ENCODE results near the gene PIEZO1. TPM values are rescaled to one million over a fixed set of nuclear protein-coding genes. Genes with fewer than 3 reads are reported as not detected.

The PIEZO1 gene
- total RNA-seq, 5 donors from 2014 or later (not counting 1 experiment from before 2014, with no cell fraction given): 139 to 274 (median 240) TPM

DNA sequence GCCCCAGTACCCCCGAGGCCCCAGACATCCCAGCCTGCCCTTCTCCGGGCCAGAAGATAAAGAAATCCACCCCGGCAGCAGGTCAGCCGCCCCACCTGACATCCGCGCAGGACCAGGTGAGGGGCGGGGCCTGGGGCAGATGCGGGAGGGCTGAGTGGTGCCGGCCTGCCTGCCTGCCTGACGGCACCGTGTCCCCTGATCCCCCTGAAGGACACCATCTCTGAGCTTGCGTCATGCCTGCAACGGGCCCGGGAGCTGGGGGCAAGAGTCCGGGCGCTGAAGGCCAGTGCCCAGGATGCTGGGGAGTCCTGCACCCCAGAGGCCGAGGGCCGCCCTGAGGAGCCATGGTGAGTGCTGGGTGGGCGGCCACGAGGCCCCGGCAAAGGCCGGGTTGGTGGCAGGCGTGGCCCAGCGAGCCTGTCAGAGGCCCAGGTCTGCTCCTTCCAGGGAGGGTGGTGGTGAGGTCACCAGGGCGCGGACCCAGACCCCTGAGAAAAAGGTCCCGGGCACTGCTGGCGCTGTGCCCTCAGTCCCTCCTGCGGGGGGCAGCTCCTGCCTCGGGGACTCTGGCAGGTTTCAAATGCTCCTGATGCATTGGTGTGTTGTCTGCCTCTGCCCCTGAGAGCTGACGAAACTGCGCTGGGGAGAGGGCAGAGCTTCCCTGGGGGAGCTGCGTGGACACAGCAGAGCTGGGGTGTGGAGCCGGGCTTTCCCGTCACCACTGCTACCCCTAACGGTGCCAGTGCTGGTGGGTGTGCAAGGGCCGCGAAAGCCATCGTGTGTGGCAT lies 19.7 kb upstream of the PIEZO1 start:
- H3K36me3 Mint-ChIP-seq: no peaks in the 10 kb centered on the region
- 31% methylated on average over 32 of the region's 39 CpGs for WGBS (ENCODE audit: insufficient coverage)
- Histone ChIP-seq H3K36me3 (ENCODE audit: control insufficient read depth in 2 of 2, extremely low read depth in 1 of 2, insufficient read depth in 1 of 2, low read length in 1 of 2) (peaks cover 8 to 13% of the 10 kb centered on the region in 2 donors), H3K27me3 (replicated peaks in 1 of 2; ENCODE audit: control insufficient read depth in 2 of 2, extremely low read depth in 1 of 2, insufficient read depth in 2 of 2, low read length in 1 of 2) (peaks cover 0 to 6% of the 10 kb centered on the region in 2 experiments), H3K9me3 (no peaks in the 10 kb centered on the region), H3K4me3 (ENCODE audit: control insufficient read depth in 1 of 2, extremely low read depth in 1 of 2, low read length in 1 of 2) (no peak overlapping the region), H3K27ac (ENCODE audit: low read length) (no peak overlapping the region), H3K4me1 (ENCODE audit: control insufficient read depth in 1 of 2, extremely low read depth in 1 of 2, insufficient read depth in 2 of 2, low read length in 2 of 2) (peaks cover 3 to 50% of the 10 kb centered on the region in 2 experiments)
- DNase-seq: peak in 1 of 35 experiments; percentile 14
- ChIA-PET CTCF (no interaction called here), POLR2A (no interaction called here)
- peak overlapping the region; percentile 28 to 84 (median 37) for H3K4me3 Mint-ChIP-seq
- no peaks in the 10 kb centered on the region for H3K9me3 Mint-ChIP-seq
- H3K4me1 Mint-ChIP-seq: peaks cover 16 to 28% (median 21%) of the 10 kb centered on the region in 3 donors
- no peaks in the 10 kb centered on the region for H3K27me3 Mint-ChIP-seq
- ATAC-seq (replicated peaks in 1 of 4): no peak
- H3K27ac Mint-ChIP-seq: no peak overlapping the region

DNA sequence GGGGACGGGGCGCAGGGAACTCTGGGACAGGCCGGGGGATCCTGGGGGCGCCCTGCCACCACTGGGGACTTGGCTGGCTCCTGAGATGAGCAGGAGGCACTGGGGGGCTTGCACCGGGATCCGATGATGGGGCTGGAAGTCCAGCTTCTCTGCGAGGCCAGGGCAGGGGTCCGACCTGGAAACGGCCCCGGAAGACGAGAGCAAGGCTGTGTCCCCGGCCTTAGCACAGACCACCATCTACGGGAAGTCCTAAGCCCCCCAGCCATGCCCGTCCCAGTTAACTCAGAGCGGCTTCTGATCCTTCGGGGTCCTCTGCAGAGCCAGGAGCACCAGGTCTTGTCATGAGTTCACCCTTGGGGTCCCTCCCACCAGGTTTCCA lies 19.1 kb upstream of the PIEZO1 start:
- Histone ChIP-seq H3K4me1 (ENCODE audit: control insufficient read depth in 1 of 2, extremely low read depth in 1 of 2, insufficient read depth in 2 of 2, low read length in 2 of 2) (peaks cover 5 to 51% of the 10 kb centered on the region in 2 experiments), H3K27ac (ENCODE audit: low read length) (no peak overlapping the region), H3K36me3 (ENCODE audit: control insufficient read depth in 2 of 2, extremely low read depth in 1 of 2, insufficient read depth in 1 of 2, low read length in 1 of 2) (peaks cover 7 to 8% of the 10 kb centered on the region in 2 donors), H3K9me3 (no peaks in the 10 kb centered on the region), H3K4me3 (ENCODE audit: control insufficient read depth in 1 of 2, extremely low read depth in 1 of 2, low read length in 1 of 2) (no peak overlapping the region), H3K27me3 (replicated peaks in 1 of 2; ENCODE audit: control insufficient read depth in 2 of 2, extremely low read depth in 1 of 2, insufficient read depth in 2 of 2, low read length in 1 of 2) (peaks cover 0 to 6% of the 10 kb centered on the region in 2 experiments)
- DNase-seq (no peak), ATAC-seq (replicated peaks in 1 of 4) (no peak)
- peak overlapping the region; percentile 28 to 84 (median 37) for H3K4me3 Mint-ChIP-seq
- no peak overlapping the region for H3K27ac Mint-ChIP-seq
- no peaks in the 10 kb centered on the region for H3K27me3 Mint-ChIP-seq
- peaks cover 16 to 26% (median 21%) of the 10 kb centered on the region in 3 donors for H3K4me1 Mint-ChIP-seq
- ChIA-PET CTCF (no interaction called here), POLR2A (no interaction called here)
- H3K36me3 Mint-ChIP-seq: no peaks in the 10 kb centered on the region
- WGBS (ENCODE audit: insufficient coverage): 1% methylated on average over 16 of the region's 16 CpGs
- H3K9me3 Mint-ChIP-seq: no peaks in the 10 kb centered on the region

DNA sequence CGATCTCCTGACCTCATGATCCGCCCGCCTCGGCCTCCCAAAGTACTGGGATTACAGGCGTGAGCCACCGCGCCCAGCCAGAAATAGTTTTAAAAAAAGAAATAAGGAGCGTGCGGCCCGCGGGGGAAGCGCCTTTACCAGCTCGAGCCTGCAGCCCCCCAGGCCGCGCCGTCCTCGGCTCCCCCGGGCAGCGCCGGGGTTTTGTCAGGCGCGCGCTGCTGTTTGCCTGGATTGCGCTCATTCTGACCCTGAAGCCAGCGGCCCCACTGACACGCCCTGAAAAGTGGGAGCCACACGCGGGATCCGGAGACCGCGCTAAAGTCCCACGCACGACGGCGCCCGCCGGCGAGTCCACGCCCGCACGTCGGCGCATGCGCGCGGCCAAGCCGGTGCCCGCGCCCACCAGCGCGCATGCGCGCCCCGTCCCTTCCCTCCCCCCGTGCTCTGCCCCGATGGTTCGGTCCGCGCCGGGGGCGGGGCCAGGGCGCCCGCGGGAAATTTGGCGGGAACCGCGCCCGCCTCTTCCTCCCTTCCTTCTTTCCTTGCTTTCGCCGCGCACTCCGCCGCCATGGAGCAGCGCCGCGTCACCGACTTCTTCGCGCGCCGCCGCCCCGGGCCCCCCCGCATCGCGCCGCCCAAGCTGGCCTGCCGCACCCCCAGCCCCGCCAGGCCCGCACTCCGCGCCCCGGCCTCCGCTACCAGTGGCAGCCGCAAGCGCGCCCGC lies 18.4 kb upstream of the PIEZO1 start, which contains the start of gene CDT1:
Gene CDT1 (plus strand): TSS at position 526 of the 724 bp plus-strand sequence. CDS start 43 bp downstream, at position 569.
- ChIA-PET CTCF (interaction anchor here in 1 of 2 donors (0.6 to 0.7 kb wide), 4 partner anchors 9 to 52 kb away, joined by 3 to 5 read pairs (median 4); no protein-coding TSS in a partner anchor), POLR2A (interaction anchor here in 1 of 2 donors (0.8 kb wide), 1 partner anchor 9 kb away, joined by 5 read pairs; no protein-coding TSS in a partner anchor)
- DNase-seq: peak; percentile 52 to 92 (median 74)
- peak within 1 kb of the TSS; percentile 82 to 84 (median 84) for H3K4me3 Mint-ChIP-seq
- H3K36me3 Mint-ChIP-seq: no peaks in the 10 kb centered on the region
- H3K9me3 Mint-ChIP-seq: no peaks in the 10 kb centered on the region
- H3K36me3 ChIP-seq (ENCODE audit: control insufficient read depth in 2 of 2, extremely low read depth in 1 of 2, insufficient read depth in 1 of 2, low read length in 1 of 2): peaks cover 3 to 8% of the 10 kb centered on the region in 2 donors
- no peaks in the 10 kb centered on the region for H3K9me3 ChIP-seq
- H3K27me3 ChIP-seq (replicated peaks in 1 of 2; ENCODE audit: control insufficient read depth in 2 of 2, extremely low read depth in 1 of 2, insufficient read depth in 2 of 2, low read length in 1 of 2): peaks cover 0 to 6% of the 10 kb centered on the region in 2 experiments
- H3K27ac ChIP-seq (ENCODE audit: low read length): peak within 1 kb of the TSS; percentile 18
- H3K27me3 Mint-ChIP-seq: no peaks in the 10 kb centered on the region
- H3K4me1 ChIP-seq (ENCODE audit: control insufficient read depth in 1 of 2, extremely low read depth in 1 of 2, insufficient read depth in 2 of 2, low read length in 2 of 2): peaks cover 5 to 51% of the 10 kb centered on the region in 2 experiments
- H3K4me3 ChIP-seq (ENCODE audit: control insufficient read depth in 1 of 2, extremely low read depth in 1 of 2, low read length in 1 of 2): peak within 1 kb of the TSS; percentile 64 to 78
- WGBS (ENCODE audit: insufficient coverage): under 1% methylated on average over 88 of the region's 98 CpGs
- H3K4me1 Mint-ChIP-seq: peaks cover 16 to 25% (median 18%) of the 10 kb centered on the region in 3 donors
- H3K27ac Mint-ChIP-seq: peak within 1 kb of the TSS; percentile 79 to 82
- ATAC-seq (replicated peaks in 1 of 4): peak; percentile 69 to 76 (median 72)

DNA sequence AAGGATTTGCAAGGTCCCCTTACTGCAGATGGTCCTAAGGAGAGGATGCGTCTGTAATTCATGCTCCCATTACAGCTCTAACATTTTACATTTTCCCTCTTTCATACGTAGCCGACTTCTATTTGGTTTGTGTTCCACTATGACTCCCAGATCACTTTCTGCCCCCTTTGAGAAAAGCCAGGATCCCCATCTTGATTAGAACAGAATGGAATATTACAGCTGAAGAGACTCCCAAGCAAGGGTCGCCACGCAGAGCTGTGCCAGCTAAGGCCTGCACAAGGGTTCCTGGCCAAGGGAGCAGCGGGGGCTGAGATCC lies 15.2 kb upstream of the PIEZO1 start:
- H3K36me3 ChIP-seq (ENCODE audit: control insufficient read depth in 2 of 2, extremely low read depth in 1 of 2, insufficient read depth in 1 of 2, low read length in 1 of 2): no peaks in the 10 kb centered on the region
- peak overlapping the region; percentile 23 to 45 for H3K27ac Mint-ChIP-seq
- peak overlapping the region in 1 of 3 donors; percentile 25 for H3K4me3 Mint-ChIP-seq

DNA sequence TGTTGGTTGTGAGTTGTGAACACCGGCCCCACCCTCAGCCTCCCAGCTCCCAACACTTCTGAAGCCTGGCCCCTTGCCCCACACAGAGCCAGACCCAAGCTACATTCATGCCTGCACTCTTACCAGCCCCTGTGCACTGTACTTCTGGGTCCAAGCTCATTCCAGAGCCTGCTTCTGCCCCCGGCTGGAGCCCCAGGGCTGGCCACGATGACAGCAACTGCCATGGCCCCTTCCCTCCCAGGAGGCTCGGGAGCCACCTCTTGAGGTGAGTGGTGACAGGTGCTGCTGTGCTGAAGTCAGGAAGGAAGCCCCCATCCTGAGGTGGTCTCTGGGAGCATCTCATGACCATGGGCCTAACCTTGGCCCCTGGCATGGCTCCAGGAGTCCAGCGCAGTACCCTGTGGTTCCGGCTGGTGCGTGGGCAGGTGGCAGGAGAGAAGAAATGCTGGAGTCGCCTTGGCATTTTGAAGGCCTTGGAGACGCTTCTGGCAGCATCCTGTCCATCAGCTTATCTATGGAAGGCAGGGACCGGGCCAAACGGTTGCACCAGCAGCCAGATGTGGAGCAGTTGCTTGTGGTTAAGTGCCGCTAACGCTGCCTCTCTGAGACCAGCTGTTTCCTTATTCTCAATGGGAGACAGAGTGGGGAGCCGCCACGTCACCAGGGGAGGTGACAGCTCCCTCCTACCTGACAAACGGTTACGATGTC lies 14.7 kb upstream of the PIEZO1 start:
- ChIA-PET CTCF (no interaction called here), POLR2A (no interaction called here)
- Mint-ChIP-seq H3K27ac (no peak overlapping the region), H3K4me1 (peaks cover 25 to 37% (median 32%) of the 10 kb centered on the region in 3 donors), H3K36me3 (no peaks in the 10 kb centered on the region), H3K27me3 (no peaks in the 10 kb centered on the region), H3K4me3 (peak overlapping the region in 1 of 3 donors; percentile 25), H3K9me3 (no peaks in the 10 kb centered on the region)
- DNase-seq (peak in 5 of 35 experiments; percentile 24 to 55 (median 44)), ATAC-seq (replicated peaks in 1 of 4) (peak in 1 of 4 experiments; percentile 20)
- 53% methylated on average over 12 of the region's 17 CpGs for WGBS (ENCODE audit: insufficient coverage)
- H3K27ac ChIP-seq (ENCODE audit: low read length): no peak overlapping the region
- no peaks in the 10 kb centered on the region for H3K36me3 ChIP-seq (ENCODE audit: control insufficient read depth in 2 of 2, extremely low read depth in 1 of 2, insufficient read depth in 1 of 2, low read length in 1 of 2)
- H3K9me3 ChIP-seq: no peaks in the 10 kb centered on the region
- peaks cover 8 to 61% of the 10 kb centered on the region in 2 experiments for H3K4me1 ChIP-seq (ENCODE audit: control insufficient read depth in 1 of 2, extremely low read depth in 1 of 2, insufficient read depth in 2 of 2, low read length in 2 of 2)
- H3K27me3 ChIP-seq (replicated peaks in 1 of 2; ENCODE audit: control insufficient read depth in 2 of 2, extremely low read depth in 1 of 2, insufficient read depth in 2 of 2, low read length in 1 of 2): peaks cover 0 to 4% of the 10 kb centered on the region in 2 experiments
- no peak overlapping the region for H3K4me3 ChIP-seq (ENCODE audit: control insufficient read depth in 1 of 2, extremely low read depth in 1 of 2, low read length in 1 of 2)

More for the DNA sequence above, 15.2 kb upstream of the PIEZO1 start:
- POLR2A ChIA-PET: no interaction called here
- no peak overlapping the region for H3K4me3 ChIP-seq (ENCODE audit: control insufficient read depth in 1 of 2, extremely low read depth in 1 of 2, low read length in 1 of 2)
- H3K4me1 Mint-ChIP-seq: peaks cover 20 to 32% (median 27%) of the 10 kb centered on the region in 3 donors
- DNase-seq (no peak), ATAC-seq (replicated peaks in 1 of 4) (no peak)
- no peak overlapping the region for H3K27ac ChIP-seq (ENCODE audit: low read length)
- peaks cover 0 to 6% of the 10 kb centered on the region in 2 experiments for H3K27me3 ChIP-seq (replicated peaks in 1 of 2; ENCODE audit: control insufficient read depth in 2 of 2, extremely low read depth in 1 of 2, insufficient read depth in 2 of 2, low read length in 1 of 2)
- H3K9me3 Mint-ChIP-seq: no peaks in the 10 kb centered on the region
- WGBS (ENCODE audit: insufficient coverage): 95% methylated on average over 4 of the region's 6 CpGs
- peaks cover 7 to 61% of the 10 kb centered on the region in 2 experiments for H3K4me1 ChIP-seq (ENCODE audit: control insufficient read depth in 1 of 2, extremely low read depth in 1 of 2, insufficient read depth in 2 of 2, low read length in 2 of 2)
- H3K36me3 Mint-ChIP-seq: no peaks in the 10 kb centered on the region
- CTCF ChIA-PET: no interaction called here
- no peaks in the 10 kb centered on the region for H3K27me3 Mint-ChIP-seq
- no peaks in the 10 kb centered on the region for H3K9me3 ChIP-seq
